IMR-90 (cell line): ENCODE measurements around the gene NR6A1. TPM values are rescaled to one million over a fixed set of nuclear protein-coding genes. Genes with fewer than 3 reads are reported as not detected.

ENCODE experiments used
- ATAC-seq: fragments of 200-7000 bp; cut with Tn5 transposase; 2 replicates; pipeline ENCODE4 v1.9.1; 2020; ENCODE audit warnings: low read depth, mild to moderate bottlenecking, moderate library complexity
- BruUV-seq: library from RNA; stranded (reverse); fragments of 400-500 nt; replicated peaks from 2 replicates; lab custom pipeline; 2021; lab: Mats Ljungman, UMichigan
- CTCF ChIA-PET: fragments of 300-600 bp; formaldehyde crosslinking; extraction: SDS; loops from one replicate; lab custom pipeline; 2021; ENCODE audit warnings: antibody characterized with exemption; lab: Yijun Ruan, JAX
- POLR2A ChIA-PET: fragments of 300-600 bp; sonication (Branson Sonifier 250); formaldehyde crosslinking; loops from one replicate; lab custom pipeline; 2022; ENCODE audit warnings: antibody characterized with exemption; ENCODE audit not compliant: unreplicated experiment; lab: Charles Lee
- DNase-seq: peaks from one replicate; pipeline ENCODE4 v3.0.0; 2013
- H2AFZ ChIP-seq: replicated peaks from 2 replicates; pipeline ENCODE3; 2013; ENCODE audit warnings: low read length, mild to moderate bottlenecking; ENCODE audit not compliant: poor library complexity
- H2AK5ac ChIP-seq: 2 replicates; pipeline ENCODE4 v1.6.1; 2013; ENCODE audit warnings: low read depth, low read length, inconsistent platforms
- H2AK9ac ChIP-seq: replicated peaks from 2 replicates; pipeline ENCODE3; 2013; ENCODE audit warnings: mild to moderate bottlenecking, low read depth, low read length, moderate library complexity; ENCODE audit not compliant: poor library complexity
- H2BK120ac ChIP-seq: 2 replicates; pipeline ENCODE4 v1.6.1; 2013; ENCODE audit warnings: low read depth, low read length, inconsistent platforms
- H2BK15ac ChIP-seq: 3 replicates; pipeline ENCODE4 v1.6.1; 2013; ENCODE audit warnings: low read depth, low read length, inconsistent platforms
- H2BK20ac ChIP-seq: 2 replicates; pipeline ENCODE4 v1.6.1; 2013; ENCODE audit warnings: low read depth, mild to moderate bottlenecking, inconsistent platforms, low read length, moderate library complexity
- H2BK5ac ChIP-seq: 2 replicates; pipeline ENCODE4 v1.6.1; 2013; ENCODE audit warnings: mild to moderate bottlenecking, low read depth, low read length, inconsistent platforms; ENCODE audit not compliant: poor library complexity, severe bottlenecking
- H3K14ac ChIP-seq: replicated peaks from 2 replicates; pipeline ENCODE4 v1.6.1; 2013; ENCODE audit warnings: low read depth, low read length, inconsistent platforms
- H3K18ac ChIP-seq: 2 replicates; pipeline ENCODE4 v1.6.1; 2013; ENCODE audit warnings: low read depth, low read length, control low read depth
- H3K23ac ChIP-seq: 2 replicates; pipeline ENCODE4 v1.6.1; 2013; ENCODE audit warnings: low read depth, low read length, inconsistent platforms
- H3K27ac ChIP-seq: 2 replicates; pipeline ENCODE4 v1.5.1; 2013; ENCODE audit warnings: mild to moderate bottlenecking, control low read depth, low read length; ENCODE audit not compliant: insufficient read depth
- H3K27me3 ChIP-seq: 2 replicates; pipeline ENCODE4 v1.6.1; 2013; ENCODE audit warnings: low read length; ENCODE audit not compliant: control insufficient read depth, insufficient read depth
- H3K36me3 ChIP-seq: 2 replicates; pipeline ENCODE4 v1.6.1; 2013; ENCODE audit warnings: low read length, mixed read lengths; ENCODE audit not compliant: control insufficient read depth, insufficient read depth
- H3K4ac ChIP-seq: 2 replicates; pipeline ENCODE4 v1.6.1; 2013; ENCODE audit warnings: low read depth, low read length, inconsistent platforms
- H3K4me1 ChIP-seq: 2 replicates; pipeline ENCODE4 v1.6.1; 2013; ENCODE audit warnings: low read length, mixed read lengths; ENCODE audit not compliant: control insufficient read depth, insufficient read depth
- H3K4me2 ChIP-seq: 2 replicates; pipeline ENCODE4 v1.6.1; 2013; ENCODE audit warnings: low read depth, mild to moderate bottlenecking, control low read depth, low read length, moderate library complexity
- H3K4me3 ChIP-seq: 2 replicates; pipeline ENCODE4 v1.5.1; 2013; ENCODE audit warnings: low read depth, mild to moderate bottlenecking, control low read depth, low read length, moderate library complexity; ENCODE audit not compliant: insufficient read depth
- H3K56ac ChIP-seq: 2 replicates; pipeline ENCODE4 v1.6.1; 2013; ENCODE audit warnings: low read length, inconsistent platforms; ENCODE audit not compliant: insufficient read depth; ENCODE audit errors: extremely low read depth
- H3K79me1 ChIP-seq, 2 experiments: 2 replicates each; pipeline ENCODE4 v1.6.1; 2013; ENCODE audit warnings: low read length in 2 of 2, inconsistent platforms in 1 of 2, low read depth in 1 of 2
- H3K9ac ChIP-seq: 2 replicates; pipeline ENCODE4 v1.6.1; 2013; ENCODE audit warnings: low read depth, low read length, control low read depth
- H3K9me1 ChIP-seq: 2 replicates; pipeline ENCODE4 v1.6.1; 2013; ENCODE audit warnings: low read length, inconsistent platforms; ENCODE audit not compliant: insufficient read depth
- H3K9me3 ChIP-seq: 2 replicates; pipeline ENCODE4 v1.6.1; 2013; ENCODE audit warnings: low read length; ENCODE audit not compliant: control insufficient read depth, insufficient read depth
- H4K20me1 ChIP-seq: 2 replicates; pipeline ENCODE4 v1.6.1; 2013; ENCODE audit warnings: low read length, inconsistent platforms; ENCODE audit not compliant: insufficient read depth
- H4K5ac ChIP-seq: 2 replicates; pipeline ENCODE4 v1.6.1; 2013; ENCODE audit warnings: mild to moderate bottlenecking, low read depth, low read length, control low read depth
- H4K8ac ChIP-seq, 2 experiments: 2 replicates each; pipeline ENCODE4 v1.6.1; 2013; ENCODE audit warnings: low read depth in 2 of 2, low read length in 2 of 2, control low read depth in 1 of 2, inconsistent platforms in 1 of 2
- H4K91ac ChIP-seq: 2 replicates; pipeline ENCODE4 v1.6.1; 2013; ENCODE audit warnings: low read depth, low read length, inconsistent platforms; ENCODE audit not compliant: insufficient read depth
- BHLHE40 ChIP-seq: fragments of 150-350 bp; IDR thresholded peaks from 2 replicates; pipeline ENCODE4 v1.6.1; 2016; ENCODE audit warnings: mild to moderate bottlenecking, low read depth, low read length
- CEBPB ChIP-seq: IDR thresholded peaks from 2 replicates; pipeline ENCODE4 v1.6.1; 2012; ENCODE audit warnings: low read depth, low read length, improper control_type of control experiment
- CHD1 ChIP-seq: IDR thresholded peaks from 2 replicates; pipeline ENCODE4 v1.6.1; 2012; ENCODE audit warnings: low read depth, low read length, improper control_type of control experiment
- FOS ChIP-seq: fragments of 150-350 bp; IDR thresholded peaks from 2 replicates; pipeline ENCODE4 v1.6.1; 2016; ENCODE audit warnings: low read depth, low read length
- MAFK ChIP-seq: IDR thresholded peaks from 2 replicates; pipeline ENCODE4 v1.6.1; 2012; ENCODE audit warnings: low read depth, low read length, improper control_type of control experiment
- MAZ ChIP-seq: IDR thresholded peaks from 2 replicates; pipeline ENCODE4 v1.6.1; 2012; ENCODE audit warnings: low read depth, mild to moderate bottlenecking, low read length, improper control_type of control experiment, moderate library complexity, borderline replicate concordance
- MXI1 ChIP-seq: IDR thresholded peaks from 2 replicates; pipeline ENCODE4 v1.6.1; 2012; ENCODE audit warnings: low read depth, mild to moderate bottlenecking, low read length, moderate library complexity, borderline replicate concordance
- NFE2L2 ChIP-seq: fragments of 150-350 bp; IDR thresholded peaks from 2 replicates; pipeline ENCODE4 v1.6.1; 2016; ENCODE audit warnings: low read depth, mild to moderate bottlenecking, low read length
- POLR2A ChIP-seq: IDR thresholded peaks from 2 replicates; pipeline ENCODE4 v1.6.1; 2012; ENCODE audit warnings: mild to moderate bottlenecking, low read depth, low read length
- RAD21 ChIP-seq: IDR thresholded peaks from 2 replicates; pipeline ENCODE4 v1.6.1; 2012; ENCODE audit warnings: low read length, improper control_type of control experiment
- RCOR1 ChIP-seq: IDR thresholded peaks from 2 replicates; pipeline ENCODE4 v1.6.1; 2012; ENCODE audit warnings: mild to moderate bottlenecking, low read length, improper control_type of control experiment; ENCODE audit not compliant: insufficient replicate concordance
- RFX5 ChIP-seq: IDR thresholded peaks from 2 replicates; pipeline ENCODE4 v1.8.0; 2012; ENCODE audit warnings: low read depth, mild to moderate bottlenecking, low read length, moderate library complexity
- SMC3 ChIP-seq: fragments of 150-350 bp; IDR thresholded peaks from 2 replicates; pipeline ENCODE4 v1.6.1; 2016; ENCODE audit warnings: low read depth, mild to moderate bottlenecking, antibody characterized with exemption, low read length, moderate library complexity
- WGBS, 2 experiments: methylation state at CpG; one replicate each; pipeline versions ENCODE4 v1.1.5 to v1.1.7; 2013; ENCODE audit warnings: missing lambda C conversion rate in 2 of 2; ENCODE audit not compliant: insufficient read length in 1 of 2; ENCODE audit errors: extremely low coverage in 2 of 2; 5-methylcytosine and 5-hydroxymethylcytosine counted together
- dilution Hi-C: fragments of 300-500 bp; cut with HindIII; formaldehyde crosslinking; loops from one replicate; pipeline ENCODE4 v1.14.3; 2018; ENCODE audit warnings: low sequenced_read_pairs; ENCODE audit not compliant: unreplicated experiment
- in situ Hi-C: fragments of 300-500 bp; cut with MboI; formaldehyde crosslinking; loops from 3 replicates; pipeline ENCODE4 v1.14.3; 2019; ENCODE audit warnings: low sequenced_read_pairs, inconsistent platforms, mixed read lengths
- intact Hi-C: fragments of 100-400 bp; cut with micrococcal nuclease; formaldehyde crosslinking; loops from 2 replicates; pipeline ENCODE4 v1.10.0; 2022
- polyA plus RNA-seq, 3 experiments: library from polyadenylated mRNA; depleted of rRNA; stranded (reverse); fragments of >200 nt; gene quantifications; 2 replicates each; pipeline ENCODE4 v1.2.3, GENCODE V29; 2012; ENCODE audit warnings: low replicate concordance in 1 of 3
- total RNA-seq: library from RNA; depleted of rRNA; stranded (reverse); fragments of >200 nt; gene quantifications from 2 replicates; pipeline ENCODE4 v1.2.3, GENCODE V29; 2012
- TF ChIP-seq, protein P1 (sequence below): fragments of 150-350 bp; IDR thresholded peaks from 2 replicates; pipeline ENCODE4 v1.6.1; 2017; ENCODE audit warnings: mild to moderate bottlenecking, antibody characterized with exemption, low read length, low read depth
- TF ChIP-seq, protein P2 (sequence below): conservative IDR thresholded peaks from 2 replicates; pipeline ENCODE4 v1.5.1; 2012; ENCODE audit warnings: mild to moderate bottlenecking, low read depth, low read length, improper control_type of control experiment

Gene NR6A1
- total and polyA plus RNA-seq, 2 of the 4 experiments (the other 2 are of a cell fraction) = 0.14 to 0.36 TPM

DNA sequence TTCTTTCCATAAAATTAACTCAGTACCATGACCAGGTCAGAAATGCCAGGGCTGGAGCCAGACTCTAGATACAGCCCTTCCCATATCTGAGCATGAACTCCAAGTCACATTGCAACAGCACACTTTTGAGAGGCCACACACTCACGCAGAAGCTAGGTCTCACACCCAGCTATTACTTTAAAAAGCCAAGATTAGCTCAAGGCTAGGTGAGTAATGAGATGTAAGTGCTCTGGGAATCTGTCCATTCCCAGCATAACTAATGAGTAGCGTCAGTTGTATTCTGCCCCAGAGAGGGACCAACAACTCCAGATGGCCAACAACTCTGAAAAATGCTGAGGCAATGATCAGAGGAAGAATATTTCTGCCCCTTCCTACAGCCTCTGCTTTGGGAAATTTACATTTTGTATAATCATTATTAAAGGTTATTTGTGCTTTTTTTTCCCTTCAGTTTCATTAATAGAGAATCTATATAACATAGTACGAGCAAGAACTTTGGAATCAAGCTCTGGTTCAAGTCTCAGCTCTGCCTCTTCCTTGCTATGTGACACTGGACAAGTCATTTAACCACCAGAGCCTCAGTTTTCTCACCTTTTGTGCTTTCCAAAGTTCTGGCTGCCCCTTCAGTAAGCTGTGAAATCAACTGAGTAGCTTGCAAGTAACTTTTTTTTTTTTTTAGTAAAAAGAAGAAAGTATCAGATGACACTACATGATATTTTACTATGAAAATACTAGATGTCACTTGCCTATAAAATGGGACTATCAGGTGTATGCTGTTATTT is 118.3 kb downstream of the NR6A1 start:
- Histone ChIP-seq H4K5ac (peak overlapping the region; percentile 12; the same call in 1 of the 2 replicates), H3K4me1 (peaks cover 6% of the 10 kb centered on the region), H2AFZ (no peak overlapping the region), H4K8ac (no peak overlapping the region), H2AK5ac (no peak overlapping the region), H3K9ac (peak overlapping the region; percentile 29; the same call in 1 of the 2 replicates), H3K4me3 (no peak overlapping the region), H3K18ac (peak overlapping the region; percentile 75; the same call in 1 of the 2 replicates), H3K9me1 (no peaks in the 10 kb centered on the region), H3K36me3 (no peaks in the 10 kb centered on the region), H3K4ac (peak overlapping the region; percentile 26; the same call in 1 of the 2 replicates), H3K27me3 (no peaks in the 10 kb centered on the region), H3K9me3 (no peaks in the 10 kb centered on the region), H2BK20ac (peak overlapping the region; percentile 16; the same call in 1 of the 2 replicates), H3K14ac (no peak overlapping the region), H2BK5ac (peak overlapping the region; percentile 82), H4K20me1 (no peaks in the 10 kb centered on the region), H3K23ac (no peak overlapping the region; the same call in 1 of the 2 replicates), H3K27ac (no peak overlapping the region; the same call in 1 of the 2 replicates), H2BK15ac (0 out of 3 replicates have a peak overlapping the region, but pooled peaks have one; percentile 74), H3K56ac (no peak overlapping the region), H3K79me1 (peaks cover 0 to 3% of the 10 kb centered on the region in 2 experiments; a peak in 1 of 4 replicates), H2BK120ac (peak overlapping the region; percentile 42; the same call in 1 of the 2 replicates), H2AK9ac (no peak overlapping the region), H3K4me2 (no peak overlapping the region; the same call in 1 of the 2 replicates), H4K91ac (no peak overlapping the region)
- in situ Hi-C loops (no loop called here), dilution Hi-C loops (no loop called here), intact Hi-C loops (no loop called here)
- WGBS, 2 experiments = no CpG with 5 or more reads among the region's 3 CpGs
- ChIA-PET POLR2A (interaction anchor here (0.7 kb wide), 1 partner anchor 332 kb away, joined by 6 read pairs; no protein-coding TSS in a partner anchor), CTCF (interaction anchor here (0.6 kb wide), 3 partner anchors 18 to 59 kb away, joined by 4 to 6 read pairs (median 6); no protein-coding TSS in a partner anchor)
- no TSS peak for BruUV-seq
- DNase-seq (peak; percentile 88), ATAC-seq (peak; percentile 84)
- TF ChIP-seq POLR2A = no peak
- no peak for TF ChIP-seq FOS
- TF ChIP-seq MXI1 = no peak
- no peak for TF ChIP-seq MAZ
- TF ChIP-seq NFE2L2 = no peak
- no peak for TF ChIP-seq RFX5
- TF ChIP-seq, protein P1, sequence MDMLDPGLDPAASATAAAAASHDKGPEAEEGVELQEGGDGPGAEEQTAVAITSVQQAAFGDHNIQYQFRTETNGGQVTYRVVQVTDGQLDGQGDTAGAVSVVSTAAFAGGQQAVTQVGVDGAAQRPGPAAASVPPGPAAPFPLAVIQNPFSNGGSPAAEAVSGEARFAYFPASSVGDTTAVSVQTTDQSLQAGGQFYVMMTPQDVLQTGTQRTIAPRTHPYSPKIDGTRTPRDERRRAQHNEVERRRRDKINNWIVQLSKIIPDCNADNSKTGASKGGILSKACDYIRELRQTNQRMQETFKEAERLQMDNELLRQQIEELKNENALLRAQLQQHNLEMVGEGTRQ = no peak
- peak; percentile 29; the same call in 1 of the 2 replicates for TF ChIP-seq MAFK
- no peak for TF ChIP-seq CHD1
- peak; percentile 73; the same call in 1 of the 2 replicates for TF ChIP-seq BHLHE40
- TF ChIP-seq SMC3 = no peak
- TF ChIP-seq, protein P2, sequence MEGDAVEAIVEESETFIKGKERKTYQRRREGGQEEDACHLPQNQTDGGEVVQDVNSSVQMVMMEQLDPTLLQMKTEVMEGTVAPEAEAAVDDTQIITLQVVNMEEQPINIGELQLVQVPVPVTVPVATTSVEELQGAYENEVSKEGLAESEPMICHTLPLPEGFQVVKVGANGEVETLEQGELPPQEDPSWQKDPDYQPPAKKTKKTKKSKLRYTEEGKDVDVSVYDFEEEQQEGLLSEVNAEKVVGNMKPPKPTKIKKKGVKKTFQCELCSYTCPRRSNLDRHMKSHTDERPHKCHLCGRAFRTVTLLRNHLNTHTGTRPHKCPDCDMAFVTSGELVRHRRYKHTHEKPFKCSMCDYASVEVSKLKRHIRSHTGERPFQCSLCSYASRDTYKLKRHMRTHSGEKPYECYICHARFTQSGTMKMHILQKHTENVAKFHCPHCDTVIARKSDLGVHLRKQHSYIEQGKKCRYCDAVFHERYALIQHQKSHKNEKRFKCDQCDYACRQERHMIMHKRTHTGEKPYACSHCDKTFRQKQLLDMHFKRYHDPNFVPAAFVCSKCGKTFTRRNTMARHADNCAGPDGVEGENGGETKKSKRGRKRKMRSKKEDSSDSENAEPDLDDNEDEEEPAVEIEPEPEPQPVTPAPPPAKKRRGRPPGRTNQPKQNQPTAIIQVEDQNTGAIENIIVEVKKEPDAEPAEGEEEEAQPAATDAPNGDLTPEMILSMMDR = no peak
- TF ChIP-seq RAD21 = no peak
- TF ChIP-seq CEBPB = peak; percentile 59
- no peak for TF ChIP-seq RCOR1
